HEK293 (cell line): ENCODE measurements around the gene MAPK12.
A peak's percentile ranks its signal among the peaks of the same experiment; 100 is the strongest.

Source experiments
- BCL11B ChIP-seq: fragments of 450-650 bp; formaldehyde crosslinking; IDR thresholded peaks from 2 replicates; pipeline ENCODE4 v1.5.1; 2016; ENCODE audit warnings: low read depth, missing biosample characterization, missing genetic modification characterization
- OSR2 ChIP-seq: fragments of 450-650 bp; formaldehyde crosslinking; IDR thresholded peaks from 2 replicates; pipeline ENCODE4 v1.5.1; 2016; ENCODE audit warnings: missing biosample characterization, missing genetic modification characterization
- PRDM1 ChIP-seq: fragments of 450-650 bp; formaldehyde crosslinking; IDR thresholded peaks from 2 replicates; pipeline ENCODE4; 2016; ENCODE audit warnings: missing biosample characterization, missing genetic modification characterization
- SALL2 ChIP-seq: fragments of 450-650 bp; formaldehyde crosslinking; IDR thresholded peaks from 2 replicates; pipeline ENCODE4 v1.5.0; 2017; ENCODE audit warnings: missing biosample characterization, mild to moderate bottlenecking, missing genetic modification characterization, borderline replicate concordance
- ZBTB20 ChIP-seq: fragments of 450-650 bp; formaldehyde crosslinking; IDR thresholded peaks from 2 replicates; pipeline ENCODE4 v1.5.1; 2016; ENCODE audit warnings: missing biosample characterization, missing genetic modification characterization
- ZBTB21 ChIP-seq: fragments of 450-650 bp; formaldehyde crosslinking; IDR thresholded peaks from 2 replicates; pipeline ENCODE4 v1.5.1; 2017; ENCODE audit warnings: missing biosample characterization, missing genetic modification characterization
- ZBTB7A ChIP-seq: fragments of 450-650 bp; formaldehyde crosslinking; IDR thresholded peaks from 2 replicates; pipeline ENCODE4 v1.5.1; 2016; ENCODE audit warnings: low read depth, missing biosample characterization, missing genetic modification characterization
- ZNF112 ChIP-seq: fragments of 450-650 bp; formaldehyde crosslinking; IDR thresholded peaks from 2 replicates; pipeline ENCODE4 v1.5.0; 2017; ENCODE audit warnings: missing biosample characterization, missing genetic modification characterization
- ZNF202 ChIP-seq: fragments of 450-650 bp; formaldehyde crosslinking; IDR thresholded peaks from 2 replicates; pipeline ENCODE4 v1.5.1; 2016; ENCODE audit warnings: missing biosample characterization, missing genetic modification characterization, borderline replicate concordance
- ZNF239 ChIP-seq: fragments of 450-650 bp; formaldehyde crosslinking; IDR thresholded peaks from 2 replicates; pipeline ENCODE4 v1.5.1; 2016; ENCODE audit warnings: missing biosample characterization, missing genetic modification characterization
- ZNF324 ChIP-seq: fragments of 450-650 bp; formaldehyde crosslinking; IDR thresholded peaks from 2 replicates; pipeline ENCODE4 v1.5.1; 2016; ENCODE audit warnings: missing biosample characterization, missing genetic modification characterization
- ZNF37A ChIP-seq: fragments of 450-650 bp; IDR thresholded peaks from 2 replicates; pipeline ENCODE4 v1.5.1; 2018; ENCODE audit warnings: missing biosample characterization, missing genetic modification characterization
- ZNF426 ChIP-seq: fragments of 450-650 bp; formaldehyde crosslinking; IDR thresholded peaks from 2 replicates; pipeline ENCODE4 v1.5.1; 2017; ENCODE audit warnings: missing biosample characterization, missing genetic modification characterization, mild to moderate bottlenecking, inconsistent platforms, moderate library complexity
- ZNF473 ChIP-seq: fragments of 450-650 bp; formaldehyde crosslinking; IDR thresholded peaks from 2 replicates; pipeline ENCODE4 v1.5.1; 2017; ENCODE audit warnings: missing biosample characterization, missing genetic modification characterization
- ZNF561 ChIP-seq: fragments of 450-650 bp; IDR thresholded peaks from 2 replicates; pipeline ENCODE4 v1.5.1; 2018; ENCODE audit warnings: missing biosample characterization, missing genetic modification characterization, borderline replicate concordance
- ZNF76 ChIP-seq: fragments of 450-650 bp; formaldehyde crosslinking; IDR thresholded peaks from 2 replicates; pipeline ENCODE4; 2016; ENCODE audit warnings: low read depth, missing biosample characterization, missing genetic modification characterization, borderline replicate concordance
- ZNF792 ChIP-seq: fragments of 450-650 bp; formaldehyde crosslinking; IDR thresholded peaks from 2 replicates; pipeline ENCODE4 v1.5.1; 2016; ENCODE audit warnings: missing biosample characterization, missing genetic modification characterization
- ZNF843 ChIP-seq: fragments of 450-650 bp; formaldehyde crosslinking; IDR thresholded peaks from 2 replicates; pipeline ENCODE4 v1.5.1; 2016; ENCODE audit warnings: missing biosample characterization, missing genetic modification characterization
- ZXDB ChIP-seq: fragments of 450-650 bp; formaldehyde crosslinking; IDR thresholded peaks from 2 replicates; pipeline ENCODE4 v1.5.1; 2016; ENCODE audit warnings: missing biosample characterization, missing genetic modification characterization
- TF ChIP-seq, protein P1 (sequence below): fragments of 450-650 bp; formaldehyde crosslinking; IDR thresholded peaks from 2 replicates; pipeline ENCODE4 v1.5.1; 2017; ENCODE audit warnings: missing biosample characterization, missing genetic modification characterization
- TF ChIP-seq, protein P2 (sequence below): fragments of 450-650 bp; formaldehyde crosslinking; IDR thresholded peaks from 2 replicates; pipeline ENCODE4 v1.5.1; 2016; ENCODE audit warnings: missing biosample characterization, missing genetic modification characterization, borderline replicate concordance
- TF ChIP-seq, protein P3 (sequence below): fragments of 450-650 bp; formaldehyde crosslinking; IDR thresholded peaks from 2 replicates; pipeline ENCODE4 v1.5.1; 2017; ENCODE audit warnings: missing biosample characterization, mild to moderate bottlenecking, missing genetic modification characterization, moderate library complexity
- TF ChIP-seq, protein P4 (sequence below): fragments of 450-650 bp; formaldehyde crosslinking; IDR thresholded peaks from 2 replicates; pipeline ENCODE4 v1.5.1; 2016; ENCODE audit warnings: missing biosample characterization, missing genetic modification characterization
- TF ChIP-seq, protein P5 (sequence below): fragments of 450-650 bp; formaldehyde crosslinking; IDR thresholded peaks from 2 replicates; pipeline ENCODE4 v1.5.1; 2016; ENCODE audit warnings: missing biosample characterization, missing genetic modification characterization
- TF ChIP-seq, protein P6 (sequence below): fragments of 450-650 bp; formaldehyde crosslinking; IDR thresholded peaks from 2 replicates; pipeline ENCODE4 v1.5.1; 2016; ENCODE audit warnings: missing biosample characterization, missing genetic modification characterization
- TF ChIP-seq, protein P7 (sequence below): fragments of 450-650 bp; formaldehyde crosslinking; IDR thresholded peaks from 2 replicates; pipeline ENCODE4 v1.5.1; 2016; ENCODE audit warnings: missing biosample characterization, missing genetic modification characterization

MAPK12 gene

DNA sequence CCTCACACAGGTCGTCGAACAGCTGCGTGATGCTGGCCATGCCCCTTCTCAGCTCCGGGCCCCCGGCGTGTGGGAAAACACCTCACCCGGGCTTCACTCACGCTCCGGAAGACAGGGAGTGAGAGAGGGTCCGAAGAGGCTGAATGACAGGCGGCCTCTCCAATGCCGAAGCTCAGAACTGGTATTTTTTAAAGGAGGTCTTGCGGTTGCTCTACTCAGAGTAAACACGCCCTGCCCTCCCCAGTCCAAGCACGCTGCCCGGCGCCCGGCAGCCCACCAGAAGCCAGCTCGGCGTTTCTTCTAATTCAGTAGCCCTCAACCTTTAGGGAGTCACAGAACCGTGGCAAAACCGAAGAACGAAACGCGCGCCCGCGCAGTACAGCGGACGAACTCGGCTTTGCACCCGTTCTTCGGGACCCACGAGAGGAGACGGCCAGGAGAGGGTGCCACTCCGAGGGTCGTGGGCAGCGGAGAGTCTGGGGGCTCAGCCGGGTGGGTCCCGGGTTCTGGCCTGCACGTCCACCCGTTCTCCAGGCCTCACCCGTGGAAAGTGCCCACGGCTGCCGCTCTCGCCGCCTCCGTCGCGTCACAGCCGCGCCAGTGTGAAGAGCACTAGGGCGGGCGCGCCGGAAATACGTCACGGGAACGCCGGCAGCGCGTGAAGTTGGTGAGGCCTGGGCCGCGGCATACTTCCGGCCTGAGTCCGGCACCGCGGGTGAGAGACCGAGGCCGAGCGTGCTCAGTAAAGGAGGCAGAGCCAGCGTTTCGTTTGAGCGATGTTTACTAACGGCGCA is 16.9 kb downstream of the MAPK12 start, which contains the start of gene TUBGCP6 (continued):
- no peak for TF ChIP-seq ZNF112 (tag by site-specific recombination)
- no peak for TF ChIP-seq SALL2 (tag by site-specific recombination)
- TF ChIP-seq, protein P1, sequence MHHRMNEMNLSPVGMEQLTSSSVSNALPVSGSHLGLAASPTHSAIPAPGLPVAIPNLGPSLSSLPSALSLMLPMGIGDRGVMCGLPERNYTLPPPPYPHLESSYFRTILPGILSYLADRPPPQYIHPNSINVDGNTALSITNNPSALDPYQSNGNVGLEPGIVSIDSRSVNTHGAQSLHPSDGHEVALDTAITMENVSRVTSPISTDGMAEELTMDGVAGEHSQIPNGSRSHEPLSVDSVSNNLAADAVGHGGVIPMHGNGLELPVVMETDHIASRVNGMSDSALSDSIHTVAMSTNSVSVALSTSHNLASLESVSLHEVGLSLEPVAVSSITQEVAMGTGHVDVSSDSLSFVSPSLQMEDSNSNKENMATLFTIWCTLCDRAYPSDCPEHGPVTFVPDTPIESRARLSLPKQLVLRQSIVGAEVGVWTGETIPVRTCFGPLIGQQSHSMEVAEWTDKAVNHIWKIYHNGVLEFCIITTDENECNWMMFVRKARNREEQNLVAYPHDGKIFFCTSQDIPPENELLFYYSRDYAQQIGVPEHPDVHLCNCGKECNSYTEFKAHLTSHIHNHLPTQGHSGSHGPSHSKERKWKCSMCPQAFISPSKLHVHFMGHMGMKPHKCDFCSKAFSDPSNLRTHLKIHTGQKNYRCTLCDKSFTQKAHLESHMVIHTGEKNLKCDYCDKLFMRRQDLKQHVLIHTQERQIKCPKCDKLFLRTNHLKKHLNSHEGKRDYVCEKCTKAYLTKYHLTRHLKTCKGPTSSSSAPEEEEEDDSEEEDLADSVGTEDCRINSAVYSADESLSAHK = peak; percentile 32; the same call in 1 of the 2 replicates
- TF ChIP-seq ZNF37A (tag by site-specific recombination) = no peak
- peak; percentile 79; the same call in 1 of the 2 replicates for TF ChIP-seq ZNF76
- TF ChIP-seq, protein P2, sequence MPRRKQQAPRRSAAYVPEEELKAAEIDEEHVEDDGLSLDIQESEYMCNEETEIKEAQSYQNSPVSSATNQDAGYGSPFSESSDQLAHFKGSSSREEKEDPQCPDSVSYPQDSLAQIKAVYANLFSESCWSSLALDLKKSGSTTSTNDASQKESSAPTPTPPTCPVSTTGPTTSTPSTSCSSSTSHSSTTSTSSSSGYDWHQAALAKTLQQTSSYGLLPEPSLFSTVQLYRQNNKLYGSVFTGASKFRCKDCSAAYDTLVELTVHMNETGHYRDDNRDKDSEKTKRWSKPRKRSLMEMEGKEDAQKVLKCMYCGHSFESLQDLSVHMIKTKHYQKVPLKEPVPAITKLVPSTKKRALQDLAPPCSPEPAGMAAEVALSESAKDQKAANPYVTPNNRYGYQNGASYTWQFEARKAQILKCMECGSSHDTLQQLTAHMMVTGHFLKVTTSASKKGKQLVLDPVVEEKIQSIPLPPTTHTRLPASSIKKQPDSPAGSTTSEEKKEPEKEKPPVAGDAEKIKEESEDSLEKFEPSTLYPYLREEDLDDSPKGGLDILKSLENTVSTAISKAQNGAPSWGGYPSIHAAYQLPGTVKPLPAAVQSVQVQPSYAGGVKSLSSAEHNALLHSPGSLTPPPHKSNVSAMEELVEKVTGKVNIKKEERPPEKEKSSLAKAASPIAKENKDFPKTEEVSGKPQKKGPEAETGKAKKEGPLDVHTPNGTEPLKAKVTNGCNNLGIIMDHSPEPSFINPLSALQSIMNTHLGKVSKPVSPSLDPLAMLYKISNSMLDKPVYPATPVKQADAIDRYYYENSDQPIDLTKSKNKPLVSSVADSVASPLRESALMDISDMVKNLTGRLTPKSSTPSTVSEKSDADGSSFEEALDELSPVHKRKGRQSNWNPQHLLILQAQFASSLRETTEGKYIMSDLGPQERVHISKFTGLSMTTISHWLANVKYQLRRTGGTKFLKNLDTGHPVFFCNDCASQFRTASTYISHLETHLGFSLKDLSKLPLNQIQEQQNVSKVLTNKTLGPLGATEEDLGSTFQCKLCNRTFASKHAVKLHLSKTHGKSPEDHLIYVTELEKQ (tag by site-specific recombination) = no peak
- peak; percentile 53 for TF ChIP-seq OSR2
- TF ChIP-seq, protein P3, sequence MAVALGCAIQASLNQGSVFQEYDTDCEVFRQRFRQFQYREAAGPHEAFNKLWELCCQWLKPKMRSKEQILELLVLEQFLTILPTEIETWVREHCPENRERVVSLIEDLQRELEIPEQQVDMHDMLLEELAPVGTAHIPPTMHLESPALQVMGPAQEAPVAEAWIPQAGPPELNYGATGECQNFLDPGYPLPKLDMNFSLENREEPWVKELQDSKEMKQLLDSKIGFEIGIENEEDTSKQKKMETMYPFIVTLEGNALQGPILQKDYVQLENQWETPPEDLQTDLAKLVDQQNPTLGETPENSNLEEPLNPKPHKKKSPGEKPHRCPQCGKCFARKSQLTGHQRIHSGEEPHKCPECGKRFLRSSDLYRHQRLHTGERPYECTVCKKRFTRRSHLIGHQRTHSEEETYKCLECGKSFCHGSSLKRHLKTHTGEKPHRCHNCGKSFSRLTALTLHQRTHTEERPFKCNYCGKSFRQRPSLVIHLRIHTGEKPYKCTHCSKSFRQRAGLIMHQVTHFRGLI (tag by site-specific recombination) = no peak
- TF ChIP-seq ZNF473 = no peak
- TF ChIP-seq, protein P4, sequence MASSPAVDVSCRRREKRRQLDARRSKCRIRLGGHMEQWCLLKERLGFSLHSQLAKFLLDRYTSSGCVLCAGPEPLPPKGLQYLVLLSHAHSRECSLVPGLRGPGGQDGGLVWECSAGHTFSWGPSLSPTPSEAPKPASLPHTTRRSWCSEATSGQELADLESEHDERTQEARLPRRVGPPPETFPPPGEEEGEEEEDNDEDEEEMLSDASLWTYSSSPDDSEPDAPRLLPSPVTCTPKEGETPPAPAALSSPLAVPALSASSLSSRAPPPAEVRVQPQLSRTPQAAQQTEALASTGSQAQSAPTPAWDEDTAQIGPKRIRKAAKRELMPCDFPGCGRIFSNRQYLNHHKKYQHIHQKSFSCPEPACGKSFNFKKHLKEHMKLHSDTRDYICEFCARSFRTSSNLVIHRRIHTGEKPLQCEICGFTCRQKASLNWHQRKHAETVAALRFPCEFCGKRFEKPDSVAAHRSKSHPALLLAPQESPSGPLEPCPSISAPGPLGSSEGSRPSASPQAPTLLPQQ (tag by site-specific recombination) = peak; percentile 61
- TF ChIP-seq ZNF202 (tag by site-specific recombination) = no peak
- TF ChIP-seq PRDM1 (tag by site-specific recombination) = peak; percentile 16; the same call in 1 of the 2 replicates
- no peak for TF ChIP-seq ZNF426 (tag by site-specific recombination)
- TF ChIP-seq ZNF239 (tag by site-specific recombination) = no peak
- peak; percentile 56; the same call in 1 of the 2 replicates for TF ChIP-seq ZNF843 (tag by site-specific recombination)
- peak; percentile 61 for TF ChIP-seq ZNF561
- peak; percentile 93 for TF ChIP-seq ZBTB20 (tag by site-specific recombination)
- no peak for TF ChIP-seq ZNF792
- 0 out of 2 replicates have a peak, but pooled peaks have one; percentile 56 for TF ChIP-seq BCL11B (tag by site-specific recombination)
- peak; percentile 99 for TF ChIP-seq ZBTB21 (tag by site-specific recombination)
- TF ChIP-seq ZNF324 (tag by site-specific recombination) = peak; percentile 92
- TF ChIP-seq, protein P5, sequence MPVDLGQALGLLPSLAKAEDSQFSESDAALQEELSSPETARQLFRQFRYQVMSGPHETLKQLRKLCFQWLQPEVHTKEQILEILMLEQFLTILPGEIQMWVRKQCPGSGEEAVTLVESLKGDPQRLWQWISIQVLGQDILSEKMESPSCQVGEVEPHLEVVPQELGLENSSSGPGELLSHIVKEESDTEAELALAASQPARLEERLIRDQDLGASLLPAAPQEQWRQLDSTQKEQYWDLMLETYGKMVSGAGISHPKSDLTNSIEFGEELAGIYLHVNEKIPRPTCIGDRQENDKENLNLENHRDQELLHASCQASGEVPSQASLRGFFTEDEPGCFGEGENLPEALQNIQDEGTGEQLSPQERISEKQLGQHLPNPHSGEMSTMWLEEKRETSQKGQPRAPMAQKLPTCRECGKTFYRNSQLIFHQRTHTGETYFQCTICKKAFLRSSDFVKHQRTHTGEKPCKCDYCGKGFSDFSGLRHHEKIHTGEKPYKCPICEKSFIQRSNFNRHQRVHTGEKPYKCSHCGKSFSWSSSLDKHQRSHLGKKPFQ (tag by site-specific recombination) = peak; percentile 96
- TF ChIP-seq, protein P6, sequence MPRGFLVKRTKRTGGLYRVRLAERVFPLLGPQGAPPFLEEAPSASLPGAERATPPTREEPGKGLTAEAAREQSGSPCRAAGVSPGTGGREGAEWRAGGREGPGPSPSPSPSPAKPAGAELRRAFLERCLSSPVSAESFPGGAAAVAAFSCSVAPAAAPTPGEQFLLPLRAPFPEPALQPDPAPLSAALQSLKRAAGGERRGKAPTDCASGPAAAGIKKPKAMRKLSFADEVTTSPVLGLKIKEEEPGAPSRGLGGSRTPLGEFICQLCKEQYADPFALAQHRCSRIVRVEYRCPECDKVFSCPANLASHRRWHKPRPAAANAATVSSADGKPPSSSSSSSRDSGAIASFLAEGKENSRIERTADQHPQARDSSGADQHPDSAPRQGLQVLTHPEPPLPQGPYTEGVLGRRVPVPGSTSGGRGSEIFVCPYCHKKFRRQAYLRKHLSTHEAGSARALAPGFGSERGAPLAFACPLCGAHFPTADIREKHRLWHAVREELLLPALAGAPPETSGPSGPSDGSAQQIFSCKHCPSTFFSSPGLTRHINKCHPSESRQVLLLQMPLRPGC (tag by site-specific recombination) = peak; percentile 64; the same call in 1 of the 2 replicates
- TF ChIP-seq, protein P7, sequence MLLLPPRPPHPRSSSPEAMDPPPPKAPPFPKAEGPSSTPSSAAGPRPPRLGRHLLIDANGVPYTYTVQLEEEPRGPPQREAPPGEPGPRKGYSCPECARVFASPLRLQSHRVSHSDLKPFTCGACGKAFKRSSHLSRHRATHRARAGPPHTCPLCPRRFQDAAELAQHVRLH (tag by site-specific recombination) = no peak
- no peak for TF ChIP-seq ZBTB7A (tag by site-specific recombination)
- peak; percentile 90 for TF ChIP-seq ZXDB (tag by site-specific recombination)
